Measurements from ENCODE around the gene NAA50. TPM values are rescaled to one million over a fixed set of nuclear protein-coding genes. Genes with fewer than 3 reads are reported as not detected.

Gene NAA50
- total and polyA plus RNA-seq, 8 donors: 8.4 to 46.2 (median 34.5) TPM

GRCh38 chr3:113753376-113753985 is 7.4 kb upstream of the NAA50 start:
- no peak for ATAC-seq
- intact Hi-C loops (cut with DNase I): no loop called here
- Histone ChIP-seq H3K4me1 (peaks cover 0 to 13% (median 7%) of the 10 kb centered on the region in 3 donors), H3K9me3 (no peaks in the 10 kb centered on the region), H3K36me3 (no peaks in the 10 kb centered on the region), H3K4me3 (no peak overlapping the region), H3K27ac (no peak overlapping the region), H3K27me3 (no peaks in the 10 kb centered on the region)
- DNase-seq: no peak
- no peak for FAIRE-seq
- 75 to 87% methylated on average over 4 of the region's 4 CpGs for WGBS, 2 donors
- no peak for TF ChIP-seq CTCF (IDR thresholded peaks at IDR 0.05)

DNA sequence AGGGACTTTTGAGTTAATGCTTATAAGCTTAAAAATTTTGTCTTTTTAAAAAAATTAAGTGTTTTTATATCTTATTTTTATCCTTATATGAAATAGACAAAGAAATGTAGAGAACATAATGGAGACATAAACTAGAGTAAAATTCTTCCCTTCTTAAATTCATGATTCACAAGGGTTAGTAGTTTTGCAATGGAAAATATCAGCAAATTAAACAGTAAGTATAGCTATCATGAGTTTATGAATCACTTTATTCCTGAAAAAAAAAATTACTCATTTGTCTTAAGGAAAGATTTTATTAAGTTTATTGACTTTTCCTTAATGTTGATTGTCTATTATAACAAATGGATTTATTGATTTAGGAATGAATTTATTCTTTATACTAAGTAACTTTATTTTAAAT is 5.1 kb upstream of the NAA50 start:
- no peaks in the 10 kb centered on the region for H3K27me3 ChIP-seq
- H3K36me3 ChIP-seq: no peaks in the 10 kb centered on the region
- ATAC-seq: no peak
- H3K27ac ChIP-seq: no peak overlapping the region
- H3K9me3 ChIP-seq: no peaks in the 10 kb centered on the region
- DNase-seq: no peak
- H3K4me3 ChIP-seq: no peak overlapping the region
- peaks cover 0 to 20% (median 15%) of the 10 kb centered on the region in 3 donors for H3K4me1 ChIP-seq
- intact Hi-C loops (cut with DNase I): no loop called here
- no peak for FAIRE-seq
- TF ChIP-seq CTCF (IDR thresholded peaks at IDR 0.05): no peak

DNA sequence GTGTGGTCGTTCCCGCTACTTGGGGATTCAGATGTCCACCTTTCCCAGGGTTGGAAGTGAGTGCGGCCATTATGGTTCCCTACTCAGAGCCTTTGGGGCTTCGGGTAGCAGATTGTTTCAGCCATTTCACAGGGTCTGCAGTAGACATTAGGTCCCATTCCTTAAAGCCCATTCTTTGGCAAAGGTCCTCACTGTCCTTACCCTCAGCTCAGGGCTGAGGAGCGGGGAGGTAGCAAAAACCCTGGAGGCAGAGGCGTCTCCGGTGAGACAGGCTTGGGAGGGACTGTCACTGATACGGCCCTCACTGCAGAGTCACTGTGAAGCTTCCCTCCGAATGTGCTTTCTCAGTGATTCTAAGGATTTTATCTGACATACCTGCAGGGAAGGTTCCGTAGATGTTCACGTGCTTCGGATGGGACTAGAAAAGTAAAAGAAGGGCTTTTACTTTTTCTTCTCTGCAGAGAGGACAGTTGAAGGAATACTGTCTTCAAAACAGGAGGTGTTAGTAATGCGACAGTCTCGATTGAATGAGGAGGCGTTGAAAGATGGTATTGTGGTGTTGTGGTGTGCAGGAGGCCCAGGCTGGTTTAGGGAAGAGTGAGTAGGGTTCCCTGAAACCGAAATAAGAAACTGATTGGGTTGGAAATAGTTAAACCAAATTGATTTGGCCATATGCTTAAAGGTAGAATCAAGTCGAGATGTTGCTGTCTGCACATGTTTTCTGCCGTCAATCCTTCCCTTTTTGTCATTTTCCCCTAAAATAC is 1.4 kb upstream of the NAA50 start:
- 1% methylated on average over 18 of the region's 18 CpGs for WGBS, 2 donors
- H3K4me3 ChIP-seq: peak overlapping the region; percentile 55 to 81 (median 68)
- peak overlapping the region; percentile 93 to 98 (median 94) for H3K27ac ChIP-seq
- intact Hi-C loops (cut with DNase I): no loop called here
- no peaks in the 10 kb centered on the region for H3K9me3 ChIP-seq
- peak in 2 of 6 donors; percentile 28 to 29 for DNase-seq
- no peak for FAIRE-seq
- peaks cover 7 to 37% (median 37%) of the 10 kb centered on the region in 3 donors for H3K4me1 ChIP-seq
- no peaks in the 10 kb centered on the region for H3K36me3 ChIP-seq
- ATAC-seq: peak in 2 of 4 donors; percentile 1 to 3
- H3K27me3 ChIP-seq: no peaks in the 10 kb centered on the region
- TF ChIP-seq CTCF (IDR thresholded peaks at IDR 0.05): no peak

- no peak for TF ChIP-seq CTCF (IDR thresholded peaks at IDR 0.05)
- H3K27ac ChIP-seq: peak within 1 kb of the TSS; percentile 93 to 98 (median 94)
- H3K9me3 ChIP-seq: no peaks in the 10 kb centered on the region
- WGBS, 2 donors: 0% methylated on average over 34 of the region's 34 CpGs
- H3K4me1 ChIP-seq: peaks cover 7 to 38% (median 37%) of the 10 kb centered on the region in 3 donors
- DNase-seq (peak; percentile 84 to 91 (median 89)), FAIRE-seq (peak; percentile 90), ATAC-seq (peak; percentile 76 to 83 (median 80))
- peak within 1 kb of the TSS; percentile 55 to 81 (median 68) for H3K4me3 ChIP-seq
- H3K36me3 ChIP-seq: no peaks in the 10 kb centered on the region
- no peaks in the 10 kb centered on the region for H3K27me3 ChIP-seq
- intact Hi-C loops (cut with DNase I): no loop called here
Observed at GRCh38 chr3:113746548-113747282, 666 bp upstream of the NAA50 start, which contains the start of gene ATP6V1A. Gene ATP6V1A (plus strand): TSS chr3:113747035. CDS start chr3:113778754, 31,719 bp downstream.

Data from pancreas (tissue), 10 donors.